ENCODE measurements around the gene TIMP3.

The TIMP3 gene

DNA sequence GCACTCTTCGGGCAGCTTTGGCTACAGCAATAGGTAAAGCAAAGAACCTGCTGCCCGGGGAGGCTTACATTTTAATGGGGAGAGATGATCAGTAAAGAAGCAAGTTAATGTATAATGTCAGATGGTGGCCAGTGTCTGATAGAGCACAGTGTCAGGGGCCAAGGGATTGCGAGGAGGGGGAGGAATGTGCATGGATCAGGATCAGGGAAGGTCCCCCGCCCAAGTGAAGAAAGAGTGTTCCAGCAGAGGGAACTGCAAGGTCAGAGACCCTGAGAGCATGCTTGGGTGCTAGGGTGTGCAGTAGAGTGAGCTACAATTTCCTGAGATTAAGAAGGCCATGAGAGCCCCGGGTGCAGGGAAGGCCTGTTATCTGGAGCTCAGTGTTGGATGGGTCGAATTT, 39.7 kb downstream of the TIMP3 start:
- Histone ChIP-seq H3K27ac (ENCODE audit: low read length) (no peak overlapping the region), H3K36me3 (ENCODE audit: control insufficient read depth, insufficient read depth, low read length) (no peaks in the 10 kb centered on the region)

DNA sequence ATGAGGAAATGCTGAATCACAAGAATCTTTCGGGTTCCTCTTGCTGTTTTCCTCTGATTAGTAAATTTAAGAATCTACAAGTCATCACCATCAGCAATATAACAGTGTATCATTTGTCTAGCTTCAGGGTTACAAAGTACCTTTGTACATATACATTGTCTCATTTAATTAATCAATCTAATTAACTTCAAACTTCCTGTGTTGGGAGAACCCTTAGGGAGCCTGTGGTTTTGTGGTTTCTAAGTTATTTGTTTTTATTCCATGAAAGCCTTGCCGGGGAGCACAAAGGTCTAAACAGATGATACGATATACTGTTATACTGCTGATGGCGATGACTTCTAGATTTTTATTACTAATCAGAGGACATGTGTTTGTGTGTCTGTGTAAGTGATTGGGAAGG, 41.0 kb downstream of the TIMP3 start:
- Histone ChIP-seq H3K36me3 (ENCODE audit: control insufficient read depth, insufficient read depth, low read length) (no peaks in the 10 kb centered on the region), H3K9me3 (ENCODE audit: control insufficient read depth, insufficient read depth, low read length) (no peaks in the 10 kb centered on the region), H3K27me3 (ENCODE audit: control insufficient read depth, insufficient read depth, low read length) (no peaks in the 10 kb centered on the region), H3K27ac (ENCODE audit: low read length) (no peak overlapping the region), H3K4me3 (ENCODE audit: low read length) (no peak overlapping the region), H3K4me1 (ENCODE audit: control insufficient read depth, insufficient read depth, low read length) (no peaks in the 10 kb centered on the region)
- WGBS (ENCODE audit: insufficient coverage, insufficient read length), result no CpG with 5 or more reads among the region's 4 CpGs
- no peak for DNase-seq (ENCODE audit: low read depth, low spot score)

More for the DNA sequence above, 39.7 kb downstream of the TIMP3 start:
- 100% methylated on average over 1 of the region's 6 CpGs for WGBS (ENCODE audit: insufficient coverage, insufficient read length)
- no peaks in the 10 kb centered on the region for H3K9me3 ChIP-seq (ENCODE audit: control insufficient read depth, insufficient read depth, low read length)
- no peaks in the 10 kb centered on the region for H3K27me3 ChIP-seq (ENCODE audit: control insufficient read depth, insufficient read depth, low read length)
- H3K4me1 ChIP-seq (ENCODE audit: control insufficient read depth, insufficient read depth, low read length), result no peaks in the 10 kb centered on the region
- DNase-seq (ENCODE audit: low read depth, low spot score), result no peak
- no peak overlapping the region for H3K4me3 ChIP-seq (ENCODE audit: low read length)

DNA sequence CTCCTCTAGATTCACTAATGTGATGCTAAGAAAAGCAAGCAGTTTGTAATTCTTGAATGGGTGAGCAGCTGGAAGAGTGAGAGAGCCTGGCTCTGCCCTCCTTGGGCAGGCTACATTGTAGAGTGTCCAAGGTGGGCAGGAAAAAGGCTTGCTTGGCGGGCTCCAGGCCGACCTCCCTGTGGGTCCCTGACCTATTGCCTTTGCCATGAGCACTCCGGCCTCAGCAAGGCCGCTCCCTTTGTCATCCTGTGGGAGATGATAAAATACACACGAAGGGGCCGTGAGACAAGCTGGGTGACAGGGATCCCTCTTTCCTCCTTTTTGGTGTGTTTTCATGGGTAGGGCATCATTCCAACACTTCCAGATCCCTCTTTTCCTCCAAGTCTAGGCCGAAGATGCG, 41.8 kb downstream of the TIMP3 start:
- H3K27me3 ChIP-seq (ENCODE audit: control insufficient read depth, insufficient read depth, low read length), result no peaks in the 10 kb centered on the region
- no peaks in the 10 kb centered on the region for H3K9me3 ChIP-seq (ENCODE audit: control insufficient read depth, insufficient read depth, low read length)
- no peak overlapping the region for H3K4me3 ChIP-seq (ENCODE audit: low read length)
- no peak for DNase-seq (ENCODE audit: low read depth, low spot score)
- H3K4me1 ChIP-seq (ENCODE audit: control insufficient read depth, insufficient read depth, low read length), result no peaks in the 10 kb centered on the region
- no CpG with 5 or more reads among the region's 8 CpGs for WGBS (ENCODE audit: insufficient coverage, insufficient read length)
- no peak overlapping the region for H3K27ac ChIP-seq (ENCODE audit: low read length)
- no peaks in the 10 kb centered on the region for H3K36me3 ChIP-seq (ENCODE audit: control insufficient read depth, insufficient read depth, low read length)

DNA sequence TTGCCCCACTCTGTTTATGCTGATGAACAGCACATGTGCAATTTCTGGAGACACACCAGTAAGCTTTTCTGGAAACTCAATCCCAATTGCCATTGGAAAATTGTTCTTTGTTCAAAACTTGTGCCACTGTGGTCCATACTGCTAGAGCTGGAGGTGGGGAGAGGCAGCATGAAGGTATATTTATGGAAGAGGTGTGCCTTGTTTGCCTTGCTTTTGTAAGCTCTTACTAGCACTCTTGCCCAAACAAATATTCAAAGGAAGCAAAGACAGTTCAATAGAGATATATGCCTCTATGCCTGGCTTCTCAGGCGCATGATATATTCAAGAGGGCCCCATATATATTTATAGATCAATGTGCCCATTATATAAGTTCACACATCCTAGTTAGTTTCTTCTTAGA, 42.7 kb downstream of the TIMP3 start:
- DNase-seq (ENCODE audit: low read depth, low spot score), result no peak
- no peaks in the 10 kb centered on the region for H3K9me3 ChIP-seq (ENCODE audit: control insufficient read depth, insufficient read depth, low read length)
- no peaks in the 10 kb centered on the region for H3K36me3 ChIP-seq (ENCODE audit: control insufficient read depth, insufficient read depth, low read length)
- no CpG with 5 or more reads among the region's 1 CpG for WGBS (ENCODE audit: insufficient coverage, insufficient read length)
- no peak overlapping the region for H3K4me3 ChIP-seq (ENCODE audit: low read length)
- no peaks in the 10 kb centered on the region for H3K27me3 ChIP-seq (ENCODE audit: control insufficient read depth, insufficient read depth, low read length)
- H3K27ac ChIP-seq (ENCODE audit: low read length), result no peak overlapping the region
- no peaks in the 10 kb centered on the region for H3K4me1 ChIP-seq (ENCODE audit: control insufficient read depth, insufficient read depth, low read length)

DNA sequence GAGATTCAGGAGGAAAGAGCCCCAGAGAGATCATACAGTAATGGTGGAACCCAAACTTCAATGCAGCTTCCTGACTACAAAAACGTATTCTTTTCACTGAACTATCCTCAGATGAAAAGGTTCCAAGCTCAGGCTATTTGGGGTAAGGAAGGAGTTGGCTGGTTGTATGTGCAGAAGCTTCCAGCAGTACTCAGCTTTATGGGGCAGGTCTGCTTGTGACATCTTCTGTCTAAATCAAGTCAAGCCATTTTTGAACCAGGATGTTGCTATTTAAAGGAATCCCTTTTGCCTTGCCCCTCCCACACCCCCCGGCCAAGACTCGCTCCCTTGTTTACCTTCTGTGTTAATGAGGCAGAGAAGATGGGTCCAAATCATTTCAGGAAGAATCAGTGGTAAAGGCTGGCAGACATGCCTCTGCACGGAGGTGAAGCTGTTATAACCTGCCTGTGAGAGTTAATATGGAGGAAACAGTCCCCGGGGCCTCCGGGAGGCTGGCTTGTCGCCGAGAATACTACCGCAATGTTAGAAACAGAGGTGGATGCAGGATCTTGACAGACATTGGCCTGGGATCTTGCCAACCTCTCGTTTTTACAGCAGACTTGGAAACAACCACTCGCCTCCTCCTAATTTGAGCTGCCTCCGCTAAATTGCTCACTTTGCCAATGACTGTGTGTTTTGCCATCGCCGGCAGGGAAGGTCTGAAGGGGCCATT, 45.4 kb downstream of the TIMP3 start:
- H3K4me1 ChIP-seq (ENCODE audit: control insufficient read depth, insufficient read depth, low read length), result no peaks in the 10 kb centered on the region
- no peaks in the 10 kb centered on the region for H3K9me3 ChIP-seq (ENCODE audit: control insufficient read depth, insufficient read depth, low read length)
- H3K36me3 ChIP-seq (ENCODE audit: control insufficient read depth, insufficient read depth, low read length), result no peaks in the 10 kb centered on the region
- H3K27ac ChIP-seq (ENCODE audit: low read length), result no peak overlapping the region
- no CpG with 5 or more reads among the region's 14 CpGs for WGBS (ENCODE audit: insufficient coverage, insufficient read length)
- no peak for DNase-seq (ENCODE audit: low read depth, low spot score)
- no peak overlapping the region for H3K4me3 ChIP-seq (ENCODE audit: low read length)
- no peaks in the 10 kb centered on the region for H3K27me3 ChIP-seq (ENCODE audit: control insufficient read depth, insufficient read depth, low read length)

DNA sequence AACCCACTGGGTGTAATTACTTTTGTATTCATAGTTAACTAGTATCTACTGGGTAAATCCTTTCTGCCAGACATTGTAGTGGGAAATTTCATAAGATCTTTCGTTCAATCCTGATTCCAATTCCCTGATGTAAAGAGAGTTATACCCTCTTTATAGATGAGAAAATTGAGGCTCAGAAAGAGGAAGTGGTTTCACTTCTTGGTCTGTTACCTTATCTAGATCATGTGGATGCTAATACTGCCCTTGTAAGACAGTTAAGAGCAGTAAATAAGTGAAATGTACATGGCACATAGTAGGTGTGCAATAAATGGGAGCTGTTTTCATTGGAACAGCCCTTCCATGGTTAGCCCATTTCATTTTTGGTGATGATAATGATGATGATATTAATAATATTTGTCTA, 46.7 kb downstream of the TIMP3 start:
- no peak overlapping the region for H3K4me3 ChIP-seq (ENCODE audit: low read length)
- no peaks in the 10 kb centered on the region for H3K27me3 ChIP-seq (ENCODE audit: control insufficient read depth, insufficient read depth, low read length)
- no peaks in the 10 kb centered on the region for H3K4me1 ChIP-seq (ENCODE audit: control insufficient read depth, insufficient read depth, low read length)
- no peaks in the 10 kb centered on the region for H3K36me3 ChIP-seq (ENCODE audit: control insufficient read depth, insufficient read depth, low read length)
- DNase-seq (ENCODE audit: low read depth, low spot score), result no peak
- no peaks in the 10 kb centered on the region for H3K9me3 ChIP-seq (ENCODE audit: control insufficient read depth, insufficient read depth, low read length)
- no CpG with 5 or more reads among the region's 1 CpG for WGBS (ENCODE audit: insufficient coverage, insufficient read length)
- H3K27ac ChIP-seq (ENCODE audit: low read length), result no peak overlapping the region

DNA sequence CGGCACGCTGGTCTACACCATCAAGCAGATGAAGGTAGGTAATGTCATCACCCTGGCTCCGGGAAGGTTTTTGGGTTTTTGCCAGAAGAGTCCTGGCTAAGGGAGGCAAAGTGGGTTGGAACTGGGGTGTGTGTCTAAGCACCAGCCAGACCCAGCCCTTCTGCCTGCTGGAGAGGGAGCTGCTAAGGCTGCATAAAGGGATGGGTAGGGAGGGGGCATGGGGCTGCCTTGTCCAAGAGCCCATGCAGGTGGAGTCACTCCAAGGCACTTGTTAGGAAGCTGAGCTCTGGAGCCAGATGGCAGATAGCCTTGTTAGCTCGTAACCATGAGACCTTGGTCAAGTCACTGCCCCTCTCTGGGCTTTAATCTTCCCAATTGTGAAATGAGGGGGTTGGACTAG, 48.0 kb downstream of the TIMP3 start:
- no peaks in the 10 kb centered on the region for H3K4me1 ChIP-seq (ENCODE audit: control insufficient read depth, insufficient read depth, low read length)
- no peak for DNase-seq (ENCODE audit: low read depth, low spot score)
- no peaks in the 10 kb centered on the region for H3K9me3 ChIP-seq (ENCODE audit: control insufficient read depth, insufficient read depth, low read length)
- H3K27ac ChIP-seq (ENCODE audit: low read length), result no peak overlapping the region
- H3K36me3 ChIP-seq (ENCODE audit: control insufficient read depth, insufficient read depth, low read length), result no peaks in the 10 kb centered on the region
- H3K4me3 ChIP-seq (ENCODE audit: low read length), result no peak overlapping the region
- H3K27me3 ChIP-seq (ENCODE audit: control insufficient read depth, insufficient read depth, low read length), result no peaks in the 10 kb centered on the region
- no CpG with 5 or more reads among the region's 4 CpGs for WGBS (ENCODE audit: insufficient coverage, insufficient read length)

DNA sequence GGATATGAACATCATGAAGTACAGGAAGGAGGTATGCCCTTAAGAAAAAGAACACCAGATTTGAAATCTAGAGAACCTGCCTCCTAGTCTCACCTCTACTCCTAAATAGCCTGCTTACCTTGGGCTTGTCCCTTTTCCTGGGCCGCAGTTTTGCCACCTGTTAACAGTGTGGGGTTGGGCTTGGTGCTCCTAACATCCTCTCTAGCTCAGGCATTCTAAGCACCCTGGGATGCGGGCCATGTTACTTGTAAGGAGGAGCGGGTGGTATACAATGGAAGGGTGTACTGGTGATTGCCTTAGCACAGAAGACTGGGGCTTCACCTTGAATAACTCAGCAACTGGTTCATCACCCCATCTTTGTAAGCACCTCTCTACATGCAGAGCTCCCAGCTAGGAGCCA, 48.7 kb downstream of the TIMP3 start:
- DNase-seq (ENCODE audit: low read depth, low spot score), result no peak
- Histone ChIP-seq H3K4me3 (ENCODE audit: low read length) (no peak overlapping the region), H3K9me3 (ENCODE audit: control insufficient read depth, insufficient read depth, low read length) (no peaks in the 10 kb centered on the region), H3K36me3 (ENCODE audit: control insufficient read depth, insufficient read depth, low read length) (0 out of 2 replicates have a peak, but pooled peaks cover 2% of the 10 kb centered on the region), H3K4me1 (ENCODE audit: control insufficient read depth, insufficient read depth, low read length) (no peaks in the 10 kb centered on the region), H3K27me3 (ENCODE audit: control insufficient read depth, insufficient read depth, low read length) (no peaks in the 10 kb centered on the region), H3K27ac (ENCODE audit: low read length) (no peak overlapping the region)
- no CpG with 5 or more reads among the region's 3 CpGs for WGBS (ENCODE audit: insufficient coverage, insufficient read length)

DNA sequence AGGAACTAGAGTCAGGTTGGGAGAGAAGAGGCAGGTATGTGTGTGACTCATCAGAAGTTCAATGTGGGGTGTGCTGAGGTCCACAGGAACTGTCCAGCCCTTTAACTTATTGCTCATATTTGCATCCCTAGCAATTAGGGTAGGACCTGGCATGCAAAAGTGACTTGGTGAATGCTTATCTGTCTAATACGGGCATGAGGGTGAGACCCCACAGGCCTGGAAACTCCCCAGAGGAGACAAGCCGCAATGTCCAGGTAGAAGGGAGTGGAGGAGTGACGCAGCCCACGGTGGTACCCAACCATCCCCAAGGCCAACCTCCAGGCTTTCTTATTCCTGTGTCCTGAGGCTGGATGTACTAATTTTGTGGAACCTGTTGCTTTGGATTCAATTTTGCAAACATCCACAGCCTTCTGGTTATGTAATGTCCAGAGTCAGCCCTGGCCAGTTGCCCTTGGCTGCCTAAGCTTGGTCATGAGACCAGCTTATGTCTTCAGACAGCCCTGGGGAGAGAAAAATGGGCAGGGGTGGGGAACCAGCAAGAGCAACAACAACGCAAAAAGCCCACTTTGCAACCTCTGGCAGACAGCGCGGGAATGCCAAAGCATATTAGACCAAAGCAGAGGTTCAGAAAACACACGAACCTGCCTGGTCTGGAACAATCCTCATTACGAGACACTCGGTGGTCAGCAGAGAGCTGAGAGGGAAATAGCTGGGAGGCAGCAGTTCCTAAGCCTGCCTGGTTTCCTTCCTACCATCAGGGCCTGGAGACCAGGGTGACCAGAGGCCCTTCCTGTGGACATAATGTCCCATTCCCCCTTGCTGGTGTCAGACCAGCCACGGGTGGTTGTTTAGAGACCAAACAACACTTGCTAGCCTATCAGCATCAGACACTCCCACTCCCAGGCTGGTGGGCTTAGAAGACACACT, 49.3 kb downstream of the TIMP3 start:
- Histone ChIP-seq H3K4me1 (ENCODE audit: control insufficient read depth, insufficient read depth, low read length) (no peaks in the 10 kb centered on the region), H3K4me3 (ENCODE audit: low read length) (no peak overlapping the region), H3K9me3 (ENCODE audit: control insufficient read depth, insufficient read depth, low read length) (no peaks in the 10 kb centered on the region), H3K27me3 (ENCODE audit: control insufficient read depth, insufficient read depth, low read length) (no peaks in the 10 kb centered on the region), H3K27ac (ENCODE audit: low read length) (no peak overlapping the region), H3K36me3 (ENCODE audit: control insufficient read depth, insufficient read depth, low read length) (0 out of 2 replicates have a peak, but pooled peaks cover 2% of the 10 kb centered on the region)
- no peak for DNase-seq (ENCODE audit: low read depth, low spot score)
- no CpG with 5 or more reads among the region's 11 CpGs for WGBS (ENCODE audit: insufficient coverage, insufficient read length)

DNA sequence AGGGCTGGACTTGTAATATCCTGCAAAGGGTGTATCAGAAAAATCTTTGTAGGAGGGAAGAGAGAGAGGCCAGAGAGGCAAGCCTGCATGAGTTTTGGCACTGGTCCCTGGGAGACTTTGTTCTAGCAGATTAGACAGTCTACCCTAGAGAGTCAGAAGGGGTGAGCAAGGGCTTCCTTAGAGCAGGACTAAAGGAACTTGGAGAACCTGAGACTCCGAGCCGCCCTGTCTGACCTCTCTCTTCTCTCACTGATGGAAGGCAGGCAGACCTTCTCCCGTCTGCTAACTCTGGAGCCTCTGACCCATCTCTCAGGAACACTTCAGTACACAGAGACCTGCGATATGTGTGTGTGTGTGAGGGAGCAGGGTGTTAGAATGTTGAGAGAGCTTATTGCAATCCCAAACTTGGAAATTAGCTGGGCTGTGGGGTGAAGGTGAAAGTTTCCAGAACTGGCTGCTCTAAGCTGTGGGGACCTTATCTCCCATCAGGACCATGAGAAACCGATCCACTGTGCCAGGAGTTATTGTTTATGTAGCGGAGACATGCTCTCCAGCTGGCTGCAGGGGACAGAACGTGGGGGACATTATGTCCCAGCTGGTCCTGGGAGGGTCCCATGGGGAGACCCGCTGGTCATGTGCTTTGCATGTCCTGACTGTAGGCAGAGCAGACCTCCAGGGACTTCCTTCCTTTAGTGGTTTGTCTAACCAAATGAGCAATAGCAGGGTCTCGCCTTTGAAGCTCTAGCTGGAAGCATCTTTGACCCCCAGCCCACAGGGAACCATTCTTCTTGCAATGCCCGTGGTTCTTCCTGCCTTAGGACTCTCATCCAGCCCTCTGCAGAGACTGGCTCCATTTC, 51.1 kb downstream of the TIMP3 start:
- Histone ChIP-seq H3K36me3 (ENCODE audit: control insufficient read depth, insufficient read depth, low read length) (0 out of 2 replicates have a peak, but pooled peaks cover 2% of the 10 kb centered on the region), H3K4me3 (ENCODE audit: low read length) (no peak overlapping the region), H3K9me3 (ENCODE audit: control insufficient read depth, insufficient read depth, low read length) (no peaks in the 10 kb centered on the region), H3K27me3 (ENCODE audit: control insufficient read depth, insufficient read depth, low read length) (no peaks in the 10 kb centered on the region), H3K27ac (ENCODE audit: low read length) (no peak overlapping the region), H3K4me1 (ENCODE audit: control insufficient read depth, insufficient read depth, low read length) (no peaks in the 10 kb centered on the region)
- no peak for DNase-seq (ENCODE audit: low read depth, low spot score)
- WGBS (ENCODE audit: insufficient coverage, insufficient read length), result no CpG with 5 or more reads among the region's 10 CpGs
